ENCODE data around the gene NF2.
"Not testable (repeated sequence)": the region's sequence is repeated elsewhere in the genome, so short reads cannot be mapped to it uniquely, and the experiment has no call there.

The NF2 gene

DNA sequence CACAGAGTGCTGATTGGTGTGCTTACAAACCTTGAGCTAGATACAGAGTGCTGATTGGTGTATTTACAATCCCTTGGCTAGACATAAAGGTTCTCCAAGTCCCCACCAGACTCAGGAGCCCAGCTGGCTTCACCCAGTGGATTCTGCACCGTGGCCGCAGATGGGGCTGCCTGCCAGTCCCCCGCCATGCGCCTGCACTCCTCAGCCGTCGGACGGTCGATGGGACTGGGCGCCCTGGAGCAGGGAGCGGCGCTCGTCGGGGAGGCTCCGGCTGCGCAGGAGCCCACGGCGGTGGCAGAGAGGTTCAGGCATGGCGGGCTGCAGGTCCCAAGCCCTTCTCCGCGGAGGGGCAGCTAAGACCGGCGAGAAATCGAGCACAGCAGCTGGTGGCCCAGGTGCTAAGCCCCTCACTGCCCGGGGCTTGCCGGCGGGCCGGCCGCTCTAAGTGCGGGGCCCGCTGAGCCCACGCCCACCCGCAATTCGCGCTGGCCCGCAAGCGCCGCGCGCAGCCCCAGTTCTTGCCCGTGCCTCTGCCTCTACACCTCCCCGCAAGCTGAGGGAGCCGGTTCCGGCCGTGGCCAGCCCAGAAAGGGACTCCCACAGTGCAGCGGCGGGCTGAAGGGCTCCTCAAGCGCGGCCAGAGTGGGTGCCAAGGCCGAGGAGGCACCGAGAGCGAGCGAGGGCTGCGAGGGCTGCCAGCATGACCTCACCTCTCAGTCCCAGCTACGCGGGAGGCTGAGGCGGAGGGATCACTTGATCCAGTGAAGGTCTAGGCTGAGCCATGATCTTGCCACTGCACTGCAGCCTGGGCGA, 5.4 kb upstream of the NF2 start:
- H3K27ac ChIP-seq (ENCODE audit: low read depth, low read length); H3K9ac ChIP-seq (ENCODE audit: low read length); H3K36me3 ChIP-seq (ENCODE audit: control insufficient read depth, insufficient read depth, low read length); H3K4me1 ChIP-seq (ENCODE audit: control insufficient read depth, insufficient read depth, low read length); H3K4me3 ChIP-seq (ENCODE audit: low read depth, low read length); H3K9me3 ChIP-seq (ENCODE audit: control insufficient read depth, insufficient read depth, low read depth, low read length); H3K27me3 ChIP-seq (ENCODE audit: control insufficient read depth, insufficient read depth, low read length): not testable (repeated sequence)

DNA sequence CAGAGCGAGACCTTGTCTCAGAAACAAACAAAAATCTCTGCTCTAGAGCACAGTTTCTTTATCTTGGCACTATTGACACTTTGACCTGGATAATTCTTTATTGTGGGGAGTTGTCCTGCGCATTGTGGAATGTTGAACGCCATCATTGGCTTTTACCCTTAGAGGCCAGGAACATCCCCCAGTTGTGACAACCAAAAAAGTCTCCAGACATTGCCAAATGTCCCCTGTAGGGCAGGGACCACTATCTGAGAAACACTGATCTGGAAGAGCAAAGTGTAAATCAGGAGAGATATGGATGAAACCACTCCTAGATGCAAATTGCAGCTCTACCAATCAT, 4.8 kb upstream of the NF2 start:
- no peaks in the 10 kb centered on the region for H3K9me3 ChIP-seq (ENCODE audit: control insufficient read depth, insufficient read depth, low read depth, low read length)
- no peaks in the 10 kb centered on the region for H3K36me3 ChIP-seq (ENCODE audit: control insufficient read depth, insufficient read depth, low read length)
- H3K27ac ChIP-seq (ENCODE audit: low read depth, low read length) = no peak overlapping the region
- H3K9ac ChIP-seq (ENCODE audit: low read length) = no peak overlapping the region
- H3K4me1 ChIP-seq (ENCODE audit: control insufficient read depth, insufficient read depth, low read length) = no peaks in the 10 kb centered on the region
- H3K27me3 ChIP-seq (ENCODE audit: control insufficient read depth, insufficient read depth, low read length) = no peaks in the 10 kb centered on the region
- no peak overlapping the region for H3K4me3 ChIP-seq (ENCODE audit: low read depth, low read length)

- no peaks in the 10 kb centered on the region for H3K36me3 ChIP-seq (ENCODE audit: control insufficient read depth, insufficient read depth, low read length)
- H3K4me3 ChIP-seq (ENCODE audit: low read depth, low read length) = peak overlapping the region; percentile 90
- H3K27me3 ChIP-seq (ENCODE audit: control insufficient read depth, insufficient read depth, low read length) = no peaks in the 10 kb centered on the region
- H3K27ac ChIP-seq (ENCODE audit: low read depth, low read length) = peak overlapping the region; percentile 68; the same call in 1 of the 2 replicates
- H3K9me3 ChIP-seq (ENCODE audit: control insufficient read depth, insufficient read depth, low read depth, low read length) = no peaks in the 10 kb centered on the region
- H3K4me1 ChIP-seq (ENCODE audit: control insufficient read depth, insufficient read depth, low read length) = peaks cover 28% of the 10 kb centered on the region
- H3K9ac ChIP-seq (ENCODE audit: low read length) = peak overlapping the region; percentile 82
Measured at GRCh38 chr22:29604076-29604360, 585 bp downstream of the NF2 start.

DNA sequence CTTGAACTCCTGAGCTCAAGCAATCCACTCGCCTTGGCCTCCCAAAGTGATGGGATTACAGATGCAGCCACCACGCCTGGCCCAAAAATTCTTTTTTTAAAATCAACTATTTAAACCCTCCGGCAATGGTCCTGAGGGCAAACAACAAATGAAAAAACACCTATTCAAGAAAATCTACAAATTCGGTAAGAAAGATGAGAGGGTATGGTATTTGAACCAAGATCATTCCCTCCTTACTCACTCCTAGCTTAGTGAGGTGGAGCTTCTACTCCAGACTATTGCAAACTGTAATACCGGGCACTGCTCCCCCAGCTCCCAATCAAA, 2.1 kb downstream of the NF2 start:
- Histone ChIP-seq H3K9ac (ENCODE audit: low read length) (no peak overlapping the region), H3K4me1 (ENCODE audit: control insufficient read depth, insufficient read depth, low read length) (peaks cover 28% of the 10 kb centered on the region), H3K27ac (ENCODE audit: low read depth, low read length) (peak overlapping the region; percentile 49; the same call in 1 of the 2 replicates), H3K9me3 (ENCODE audit: control insufficient read depth, insufficient read depth, low read depth, low read length) (no peaks in the 10 kb centered on the region), H3K4me3 (ENCODE audit: low read depth, low read length) (peak overlapping the region; percentile 3; the same call in 1 of the 2 replicates), H3K27me3 (ENCODE audit: control insufficient read depth, insufficient read depth, low read length) (no peaks in the 10 kb centered on the region), H3K36me3 (ENCODE audit: control insufficient read depth, insufficient read depth, low read length) (no peaks in the 10 kb centered on the region)

GRCh38 chr22:29606320-29606719, 2.9 kb downstream of the NF2 start:
- H3K36me3 ChIP-seq (ENCODE audit: control insufficient read depth, insufficient read depth, low read length) = no peaks in the 10 kb centered on the region
- H3K9ac ChIP-seq (ENCODE audit: low read length) = no peak overlapping the region
- H3K4me3 ChIP-seq (ENCODE audit: low read depth, low read length) = peak overlapping the region; percentile 18; the same call in 1 of the 2 replicates
- H3K27me3 ChIP-seq (ENCODE audit: control insufficient read depth, insufficient read depth, low read length) = no peaks in the 10 kb centered on the region
- H3K9me3 ChIP-seq (ENCODE audit: control insufficient read depth, insufficient read depth, low read depth, low read length) = no peaks in the 10 kb centered on the region; the same call in 1 of the 2 replicates
- H3K27ac ChIP-seq (ENCODE audit: low read depth, low read length) = peak overlapping the region; percentile 49; the same call in 1 of the 2 replicates
- H3K4me1 ChIP-seq (ENCODE audit: control insufficient read depth, insufficient read depth, low read length) = peaks cover 28% of the 10 kb centered on the region

GRCh38 chr22:29607426-29607825, 4.0 kb downstream of the NF2 start:
- no peaks in the 10 kb centered on the region; the same call in 1 of the 2 replicates for H3K9me3 ChIP-seq (ENCODE audit: control insufficient read depth, insufficient read depth, low read depth, low read length)
- H3K27ac ChIP-seq (ENCODE audit: low read depth, low read length) = no peak overlapping the region
- H3K4me1 ChIP-seq (ENCODE audit: control insufficient read depth, insufficient read depth, low read length) = peaks cover 28% of the 10 kb centered on the region
- H3K4me3 ChIP-seq (ENCODE audit: low read depth, low read length) = no peak overlapping the region
- H3K9ac ChIP-seq (ENCODE audit: low read length) = no peak overlapping the region
- H3K36me3 ChIP-seq (ENCODE audit: control insufficient read depth, insufficient read depth, low read length) = no peaks in the 10 kb centered on the region
- H3K27me3 ChIP-seq (ENCODE audit: control insufficient read depth, insufficient read depth, low read length) = no peaks in the 10 kb centered on the region

GRCh38 chr22:29609139-29609538, 5.7 kb downstream of the NF2 start:
- Histone ChIP-seq H3K9ac (ENCODE audit: low read length) (no peak overlapping the region), H3K4me1 (ENCODE audit: control insufficient read depth, insufficient read depth, low read length) (peaks cover 28% of the 10 kb centered on the region), H3K27ac (ENCODE audit: low read depth, low read length) (no peak overlapping the region), H3K9me3 (ENCODE audit: control insufficient read depth, insufficient read depth, low read depth, low read length) (no peaks in the 10 kb centered on the region; the same call in 1 of the 2 replicates), H3K4me3 (ENCODE audit: low read depth, low read length) (no peak overlapping the region), H3K36me3 (ENCODE audit: control insufficient read depth, insufficient read depth, low read length) (no peaks in the 10 kb centered on the region), H3K27me3 (ENCODE audit: control insufficient read depth, insufficient read depth, low read length) (no peaks in the 10 kb centered on the region)

- H3K27me3 ChIP-seq (ENCODE audit: control insufficient read depth, insufficient read depth, low read length) = no peaks in the 10 kb centered on the region
- no peak overlapping the region for H3K4me3 ChIP-seq (ENCODE audit: low read depth, low read length)
- H3K4me1 ChIP-seq (ENCODE audit: control insufficient read depth, insufficient read depth, low read length) = peaks cover 14% of the 10 kb centered on the region
- H3K27ac ChIP-seq (ENCODE audit: low read depth, low read length) = no peak overlapping the region
- no peak overlapping the region for H3K9ac ChIP-seq (ENCODE audit: low read length)
- H3K36me3 ChIP-seq (ENCODE audit: control insufficient read depth, insufficient read depth, low read length) = no peaks in the 10 kb centered on the region
- H3K9me3 ChIP-seq (ENCODE audit: control insufficient read depth, insufficient read depth, low read depth, low read length) = no peaks in the 10 kb centered on the region; the same call in 1 of the 2 replicates
Measured at GRCh38 chr22:29610780-29611179, 7.3 kb downstream of the NF2 start.

- Histone ChIP-seq H3K9ac (ENCODE audit: low read length) (no peak overlapping the region), H3K27ac (ENCODE audit: low read depth, low read length) (no peak overlapping the region), H3K36me3 (ENCODE audit: control insufficient read depth, insufficient read depth, low read length) (no peaks in the 10 kb centered on the region), H3K9me3 (ENCODE audit: control insufficient read depth, insufficient read depth, low read depth, low read length) (no peaks in the 10 kb centered on the region; the same call in 1 of the 2 replicates), H3K4me3 (ENCODE audit: low read depth, low read length) (no peak overlapping the region), H3K27me3 (ENCODE audit: control insufficient read depth, insufficient read depth, low read length) (no peaks in the 10 kb centered on the region), H3K4me1 (ENCODE audit: control insufficient read depth, insufficient read depth, low read length) (peaks cover 15% of the 10 kb centered on the region)
Measured at GRCh38 chr22:29615705-29616327, 12.4 kb downstream of the NF2 start.

DNA sequence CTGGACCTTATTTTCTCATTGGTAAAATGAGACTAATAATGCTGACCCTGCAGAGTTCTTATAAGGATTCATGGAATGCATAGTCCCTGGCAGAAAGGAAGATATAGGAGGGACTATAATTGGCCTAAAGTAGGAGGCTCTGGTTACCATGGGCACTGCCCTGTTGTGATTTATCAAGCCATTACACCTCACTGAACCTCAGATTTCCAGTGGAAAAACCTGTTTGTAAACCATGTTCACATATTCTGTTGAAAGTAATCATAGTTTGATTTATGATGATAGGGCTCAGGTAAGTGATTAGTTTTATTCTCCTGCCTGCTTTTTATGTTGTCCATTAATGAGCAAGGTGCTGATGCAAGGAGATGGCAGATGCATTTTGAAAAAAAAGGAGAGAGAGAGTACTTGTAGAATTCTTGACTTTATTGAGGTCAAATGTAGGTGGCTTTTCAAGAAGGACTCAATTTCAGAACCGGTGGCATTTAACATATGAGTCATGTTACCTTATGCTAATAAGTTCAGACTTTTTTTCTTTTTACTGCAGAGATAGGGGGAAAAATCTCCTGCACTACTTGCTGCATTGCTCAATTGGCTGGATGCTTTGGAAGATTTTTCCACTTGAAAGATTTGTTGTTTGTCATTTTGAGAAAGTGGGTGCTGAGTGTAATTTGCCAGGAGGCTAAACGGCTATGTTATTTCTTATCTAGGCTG, 14.6 kb downstream of the NF2 start:
- H3K27me3 ChIP-seq (ENCODE audit: control insufficient read depth, insufficient read depth, low read length) = no peaks in the 10 kb centered on the region
- H3K9ac ChIP-seq (ENCODE audit: low read length) = no peak overlapping the region
- no peak overlapping the region for H3K27ac ChIP-seq (ENCODE audit: low read depth, low read length)
- no peak overlapping the region for H3K4me3 ChIP-seq (ENCODE audit: low read depth, low read length)
- H3K9me3 ChIP-seq (ENCODE audit: control insufficient read depth, insufficient read depth, low read depth, low read length) = no peaks in the 10 kb centered on the region
- no peaks in the 10 kb centered on the region for H3K36me3 ChIP-seq (ENCODE audit: control insufficient read depth, insufficient read depth, low read length)
- peaks cover 17% of the 10 kb centered on the region for H3K4me1 ChIP-seq (ENCODE audit: control insufficient read depth, insufficient read depth, low read length)

Data from HUES6 (cell line).